ENCODE measurements around the gene ACSL4. TPM values are rescaled to one million over a fixed set of nuclear protein-coding genes. Genes with fewer than 3 reads are reported as not detected.

The ACSL4 gene
- total and polyA plus RNA-seq, 7 experiments from 2014 or later: 6.6 to 43.9 (median 20.9) TPM

DNA sequence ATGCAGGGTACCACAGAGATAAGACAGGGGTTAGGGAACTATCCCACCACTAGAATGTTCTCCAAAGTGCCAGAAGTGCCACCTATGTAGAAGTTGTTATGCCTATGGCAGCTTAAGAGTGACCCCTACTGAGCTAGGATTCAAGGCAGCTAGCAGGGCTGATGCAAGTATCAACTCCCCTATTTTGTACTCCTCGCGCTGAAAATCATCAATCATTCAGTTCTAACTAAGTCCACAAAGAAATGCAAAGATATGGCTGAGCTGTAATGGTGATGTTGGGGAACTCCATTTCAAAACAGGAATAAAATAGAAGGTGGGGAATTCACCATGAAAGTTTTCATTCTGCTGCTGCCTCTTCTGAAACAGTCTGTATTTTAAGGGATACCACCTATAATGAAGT lies 13.8 kb downstream of the ACSL4 start:
- Mint-ChIP-seq H3K4me1 (peaks cover 0 to 48% (median 23%) of the 10 kb centered on the region in 7 donors), H3K27me3 (no peaks in the 10 kb centered on the region), H3K27ac (peak overlapping the region in 1 of 9 donors; percentile 34), H3K36me3 (peaks cover 0 to 3% (median 0%) of the 10 kb centered on the region in 5 donors), H3K9me3 (no peaks in the 10 kb centered on the region), H3K4me3 (no peak overlapping the region)
- H3K27me3 ChIP-seq (ENCODE audit: control insufficient read depth in 2 of 2, insufficient read depth in 2 of 2, low read length in 2 of 2): no peaks in the 10 kb centered on the region
- no peak overlapping the region for H3K27ac ChIP-seq (ENCODE audit: low read depth, low read length)
- ChIA-PET CTCF (no interaction called here), POLR2A (no interaction called here)
- no peak for ATAC-seq
- DNase-seq: no peak
- no peaks in the 10 kb centered on the region for H3K9me3 ChIP-seq (ENCODE audit: control insufficient read depth in 2 of 3, low read length in 3 of 3)
- no peak overlapping the region for H3K4me3 ChIP-seq (ENCODE audit: low read length)
- intact Hi-C loops (cut with micrococcal nuclease): no loop called here
- H3K36me3 ChIP-seq (ENCODE audit: control insufficient read depth in 2 of 3, insufficient read depth in 3 of 3, low read length in 3 of 3): no peaks in the 10 kb centered on the region
- no peaks in the 10 kb centered on the region for H3K4me1 ChIP-seq (ENCODE audit: control insufficient read depth in 2 of 2, insufficient read depth in 2 of 2, low read length in 2 of 2)

GRCh38 chrX:109716431-109717028 lies 16.5 kb downstream of the ACSL4 start:
- Mint-ChIP-seq H3K27me3 (no peaks in the 10 kb centered on the region), H3K4me1 (peaks cover 3 to 42% (median 25%) of the 10 kb centered on the region in 7 donors), H3K9me3 (no peaks in the 10 kb centered on the region), H3K36me3 (peaks cover 0 to 2% (median 0%) of the 10 kb centered on the region in 5 donors), H3K27ac (no peak overlapping the region), H3K4me3 (no peak overlapping the region)
- Histone ChIP-seq H3K36me3 (ENCODE audit: control insufficient read depth in 2 of 3, insufficient read depth in 3 of 3, low read length in 3 of 3) (no peaks in the 10 kb centered on the region), H3K27me3 (ENCODE audit: control insufficient read depth in 2 of 2, insufficient read depth in 2 of 2, low read length in 2 of 2) (no peaks in the 10 kb centered on the region), H3K9me3 (ENCODE audit: control insufficient read depth in 2 of 3, low read length in 3 of 3) (no peaks in the 10 kb centered on the region), H3K27ac (ENCODE audit: low read depth, low read length) (no peak overlapping the region), H3K4me3 (ENCODE audit: low read length) (no peak overlapping the region), H3K4me1 (ENCODE audit: control insufficient read depth in 2 of 2, insufficient read depth in 2 of 2, low read length in 2 of 2) (no peaks in the 10 kb centered on the region)
- ATAC-seq (no peak), DNase-seq (no peak)
- intact Hi-C loops (cut with micrococcal nuclease): no loop called here
- POLR2A ChIA-PET: no interaction called here
- CTCF ChIA-PET: interaction anchor here (0.6 kb wide), 1 partner anchor 17 kb away, joined by 3 read pairs; no protein-coding TSS in a partner anchor

DNA sequence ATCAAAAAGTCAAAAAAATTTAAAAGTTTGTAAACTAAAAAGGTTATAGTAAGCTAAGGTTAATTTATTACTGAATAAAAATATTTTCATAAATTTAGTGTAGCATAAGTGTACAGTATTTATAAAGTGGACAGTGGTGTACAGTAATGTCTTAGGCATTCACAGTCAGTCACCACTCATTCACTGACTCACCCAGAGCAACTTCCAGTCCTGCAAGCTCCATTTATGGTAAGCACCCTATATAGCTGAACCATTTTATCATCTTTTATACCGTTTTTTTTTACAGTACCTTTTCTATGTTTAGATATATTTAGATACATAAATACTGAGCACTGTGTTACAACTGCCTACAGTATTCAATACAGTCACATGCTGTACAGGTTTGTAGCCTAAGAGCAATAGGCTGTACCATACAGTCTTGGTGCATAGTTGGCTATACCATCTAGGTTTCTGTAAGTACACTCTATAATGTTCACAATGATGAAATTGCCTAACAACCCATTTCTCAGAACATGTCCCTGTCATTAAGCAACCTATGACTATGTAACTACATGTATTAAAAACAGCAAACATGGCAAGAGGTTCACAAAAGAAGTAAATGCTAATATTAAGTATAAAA lies 18.6 kb downstream of the ACSL4 start:
- intact Hi-C loops (cut with micrococcal nuclease): loop anchor here (2.0 to 5.0 kb wide), 3 partner anchors 14 to 1133 kb away; no protein-coding TSS in a partner anchor
- H3K4me1 Mint-ChIP-seq: peaks cover 6 to 46% (median 28%) of the 10 kb centered on the region in 7 donors
- DNase-seq (no peak), ATAC-seq (no peak)
- Histone ChIP-seq H3K4me1 (ENCODE audit: control insufficient read depth in 2 of 2, insufficient read depth in 2 of 2, low read length in 2 of 2) (no peaks in the 10 kb centered on the region), H3K36me3 (ENCODE audit: control insufficient read depth in 2 of 3, insufficient read depth in 3 of 3, low read length in 3 of 3) (no peaks in the 10 kb centered on the region), H3K9me3 (ENCODE audit: control insufficient read depth in 2 of 3, low read length in 3 of 3) (no peaks in the 10 kb centered on the region), H3K27ac (ENCODE audit: low read depth, low read length) (no peak overlapping the region), H3K27me3 (ENCODE audit: control insufficient read depth in 2 of 2, insufficient read depth in 2 of 2, low read length in 2 of 2) (no peaks in the 10 kb centered on the region), H3K4me3 (ENCODE audit: low read length) (no peak overlapping the region)
- no peaks in the 10 kb centered on the region for H3K27me3 Mint-ChIP-seq
- no peaks in the 10 kb centered on the region for H3K9me3 Mint-ChIP-seq
- H3K27ac Mint-ChIP-seq: no peak overlapping the region
- POLR2A ChIA-PET: no interaction called here
- no peaks in the 10 kb centered on the region for H3K36me3 Mint-ChIP-seq
- CTCF ChIA-PET: interaction anchor here (1.0 to 3.0 kb wide), 5 partner anchors 12 to 693 kb away, joined by 4 to 31 read pairs (median 8); no protein-coding TSS in a partner anchor
- H3K4me3 Mint-ChIP-seq: no peak overlapping the region

DNA sequence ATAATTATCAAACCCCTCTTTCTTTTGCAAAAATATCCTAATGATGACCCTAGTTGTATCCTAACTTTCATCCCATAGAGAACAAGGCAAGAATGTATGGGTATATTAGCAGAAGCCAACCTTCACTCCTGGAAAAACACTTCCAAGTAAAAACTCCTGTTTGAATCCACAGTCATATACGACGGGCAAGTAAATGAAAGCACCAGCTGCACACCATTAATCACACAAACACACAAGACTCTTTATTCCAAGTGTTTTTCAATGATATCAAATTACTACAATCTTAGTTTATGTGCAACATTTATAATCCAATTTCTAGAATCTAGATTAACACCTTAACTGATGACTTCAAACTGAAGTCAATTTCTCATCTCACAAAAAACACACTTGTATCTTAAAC lies 22.9 kb downstream of the ACSL4 start:
- ChIA-PET POLR2A (no interaction called here), CTCF (no interaction called here)
- H3K4me1 Mint-ChIP-seq: peaks cover 6 to 53% (median 43%) of the 10 kb centered on the region in 7 donors
- Histone ChIP-seq H3K27ac (ENCODE audit: low read depth, low read length) (no peak overlapping the region), H3K9me3 (ENCODE audit: control insufficient read depth in 2 of 3, low read length in 3 of 3) (no peaks in the 10 kb centered on the region), H3K27me3 (ENCODE audit: control insufficient read depth in 2 of 2, insufficient read depth in 2 of 2, low read length in 2 of 2) (no peaks in the 10 kb centered on the region), H3K4me3 (ENCODE audit: low read length) (no peak overlapping the region), H3K4me1 (ENCODE audit: control insufficient read depth in 2 of 2, insufficient read depth in 2 of 2, low read length in 2 of 2) (peaks cover 0 to 20% of the 10 kb centered on the region in 2 donors), H3K36me3 (ENCODE audit: control insufficient read depth in 2 of 3, insufficient read depth in 3 of 3, low read length in 3 of 3) (no peaks in the 10 kb centered on the region)
- intact Hi-C loops (cut with micrococcal nuclease): loop anchor here (5.0 kb wide), 2 partner anchors 223 to 1137 kb away; no protein-coding TSS in a partner anchor
- peaks cover 0 to 7% (median 0%) of the 10 kb centered on the region in 5 donors for H3K36me3 Mint-ChIP-seq
- H3K27ac Mint-ChIP-seq: no peak overlapping the region
- peak overlapping the region in 1 of 10 donors; percentile 19 for H3K4me3 Mint-ChIP-seq
- no peaks in the 10 kb centered on the region for H3K9me3 Mint-ChIP-seq
- DNase-seq (no peak), ATAC-seq (no peak)
- H3K27me3 Mint-ChIP-seq: no peaks in the 10 kb centered on the region

DNA sequence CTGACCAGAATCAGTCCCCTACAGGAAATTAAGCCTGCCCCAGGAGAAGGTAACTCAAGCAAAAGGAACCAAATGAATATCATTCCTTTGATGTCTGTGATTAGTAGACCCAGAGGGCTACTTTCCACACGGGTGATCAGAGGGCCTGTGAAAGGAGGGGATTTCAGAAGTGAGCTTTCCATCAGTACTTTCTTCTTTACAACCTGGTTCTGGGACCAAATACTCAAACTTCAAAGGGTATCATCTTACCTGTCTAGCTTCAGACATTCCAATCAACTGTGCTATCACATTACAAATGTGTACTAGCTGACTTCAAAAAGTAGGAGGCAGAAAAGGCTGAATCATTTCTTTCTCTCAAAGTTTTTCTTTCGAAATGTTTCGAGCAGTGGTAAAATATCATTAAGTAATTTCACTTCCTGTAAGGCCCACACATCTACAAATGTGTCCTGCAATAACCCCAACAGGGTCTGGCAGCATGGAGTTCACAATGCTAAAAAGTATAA lies 23.9 kb downstream of the ACSL4 start:
- POLR2A ChIA-PET: no interaction called here
- Histone ChIP-seq H3K27ac (ENCODE audit: low read depth, low read length) (no peak overlapping the region), H3K4me1 (ENCODE audit: control insufficient read depth in 2 of 2, insufficient read depth in 2 of 2, low read length in 2 of 2) (peaks cover 0 to 20% of the 10 kb centered on the region in 2 donors), H3K9me3 (ENCODE audit: control insufficient read depth in 2 of 3, low read length in 3 of 3) (no peaks in the 10 kb centered on the region), H3K27me3 (ENCODE audit: control insufficient read depth in 2 of 2, insufficient read depth in 2 of 2, low read length in 2 of 2) (no peaks in the 10 kb centered on the region), H3K36me3 (ENCODE audit: control insufficient read depth in 2 of 3, insufficient read depth in 3 of 3, low read length in 3 of 3) (no peaks in the 10 kb centered on the region), H3K4me3 (ENCODE audit: low read length) (no peak overlapping the region)
- CTCF ChIA-PET: interaction anchor here (1.1 kb wide), 1 partner anchor 148 kb away, joined by 4 read pairs; no protein-coding TSS in a partner anchor
- Mint-ChIP-seq H3K36me3 (peaks cover 0 to 15% (median 0%) of the 10 kb centered on the region in 5 donors), H3K4me1 (peaks cover 12 to 63% (median 52%) of the 10 kb centered on the region in 7 donors), H3K27me3 (no peaks in the 10 kb centered on the region), H3K27ac (peak overlapping the region in 1 of 9 donors; percentile 88), H3K4me3 (peak overlapping the region in 7 of 10 donors; percentile 2 to 82 (median 47)), H3K9me3 (no peaks in the 10 kb centered on the region)
- intact Hi-C loops (cut with micrococcal nuclease): loop anchor here in 1 of 2 donors (10.0 kb wide), 2 partner anchors 74 to 174 kb away; partner anchors contain the start of gene NXT2
- DNase-seq (no peak), ATAC-seq (peak; percentile 61)

- ATAC-seq (no peak), DNase-seq (no peak)
- no peaks in the 10 kb centered on the region for H3K27me3 ChIP-seq (ENCODE audit: control insufficient read depth in 2 of 2, insufficient read depth in 2 of 2, low read length in 2 of 2)
- peaks cover 12 to 55% (median 48%) of the 10 kb centered on the region in 7 donors for H3K4me1 Mint-ChIP-seq
- peaks cover 0 to 20% of the 10 kb centered on the region in 2 donors for H3K4me1 ChIP-seq (ENCODE audit: control insufficient read depth in 2 of 2, insufficient read depth in 2 of 2, low read length in 2 of 2)
- H3K36me3 Mint-ChIP-seq: peaks cover 0 to 18% (median 0%) of the 10 kb centered on the region in 5 donors
- peak overlapping the region in 1 of 9 donors; percentile 69 for H3K27ac Mint-ChIP-seq
- no peaks in the 10 kb centered on the region for H3K36me3 ChIP-seq (ENCODE audit: control insufficient read depth in 2 of 3, insufficient read depth in 3 of 3, low read length in 3 of 3)
- intact Hi-C loops (cut with micrococcal nuclease): loop anchor here in 1 of 2 donors (2.0 to 10.0 kb wide), 3 partner anchors 25 to 173 kb away; partner anchors contain the start of genes ACSL4 and NXT2
- no peaks in the 10 kb centered on the region for H3K9me3 ChIP-seq (ENCODE audit: control insufficient read depth in 2 of 3, low read length in 3 of 3)
- peak overlapping the region in 8 of 10 donors; percentile 22 to 72 (median 54) for H3K4me3 Mint-ChIP-seq
- no peak overlapping the region for H3K27ac ChIP-seq (ENCODE audit: low read depth, low read length)
- CTCF ChIA-PET: interaction anchor here (1.1 kb wide), 1 partner anchor 149 kb away, joined by 4 read pairs; no protein-coding TSS in a partner anchor
- POLR2A ChIA-PET: no interaction called here
- no peaks in the 10 kb centered on the region for H3K27me3 Mint-ChIP-seq
- no peaks in the 10 kb centered on the region for H3K9me3 Mint-ChIP-seq
- H3K4me3 ChIP-seq (ENCODE audit: low read length): no peak overlapping the region
These were observed 25.3 kb downstream of the ACSL4 start for GRCh38 chrX:109707720-109708119.
